ENCODE results near the gene IBA57.
"Not testable (repeated sequence)": the region's sequence is repeated elsewhere in the genome, so short reads cannot be mapped to it uniquely, and the experiment has no call there.

The IBA57 gene

GRCh38 chr1:228185641-228185965 is 20.0 kb downstream of the IBA57 start:
- Histone ChIP-seq H4K8ac (ENCODE audit: low read length) (no peak overlapping the region), H3K36me3 (ENCODE audit: control insufficient read depth in 1 of 2, insufficient read depth in 2 of 2, low read depth in 1 of 2, low read length in 2 of 2) (peaks cover 0 to 12% of the 10 kb centered on the region in 2 experiments), H3K27me3 (ENCODE audit: control insufficient read depth in 1 of 2, insufficient read depth in 1 of 2, low read length in 2 of 2) (no peaks in the 10 kb centered on the region), H3K4me3 (ENCODE audit: insufficient read depth in 1 of 2, low read depth in 1 of 2, low read length in 2 of 2) (no peak overlapping the region), H2BK15ac (ENCODE audit: low read depth, poor library complexity, severe bottlenecking) (no peak overlapping the region), H3K27ac (ENCODE audit: low read length, poor library complexity, severe bottlenecking) (no peak overlapping the region), H3K14ac (ENCODE audit: low read length in 2 of 2) (no peak overlapping the region), H3K18ac (ENCODE audit: low read depth in 1 of 2, low read length in 2 of 2) (no peak overlapping the region), H2BK12ac (ENCODE audit: low read length in 2 of 2) (no peak overlapping the region), H2AFZ (ENCODE audit: low read depth, low read length) (no peak overlapping the region), H3K4me1 (ENCODE audit: control insufficient read depth, insufficient read depth, low read depth, low read length) (no peaks in the 10 kb centered on the region), H2BK120ac (ENCODE audit: low read depth, low read length) (no peak overlapping the region), H3K4me2 (ENCODE audit: low read length, poor library complexity, severe bottlenecking) (no peak overlapping the region), H3K4ac (ENCODE audit: low read depth in 1 of 2, low read length in 2 of 2) (no peak overlapping the region), H2BK5ac (ENCODE audit: low read depth, low read length, poor library complexity, severe bottlenecking) (no peak overlapping the region), H2AK5ac (ENCODE audit: low read length, severe bottlenecking) (no peak overlapping the region), H3K23ac (ENCODE audit: low read length in 2 of 2) (no peak overlapping the region), H3K9ac (ENCODE audit: low read length) (no peak overlapping the region), H3K79me1 (replicated peaks; ENCODE audit: low read length, poor library complexity, severe bottlenecking) (peaks cover 10% of the 10 kb centered on the region), H4K91ac (ENCODE audit: low read length) (no peak overlapping the region), H3K9me3 (ENCODE audit: control insufficient read depth, low read length) (peaks cover 8% of the 10 kb centered on the region)
- WGBS: 78% methylated on average over 11 of the region's 11 CpGs
- no peak for DNase-seq

DNA sequence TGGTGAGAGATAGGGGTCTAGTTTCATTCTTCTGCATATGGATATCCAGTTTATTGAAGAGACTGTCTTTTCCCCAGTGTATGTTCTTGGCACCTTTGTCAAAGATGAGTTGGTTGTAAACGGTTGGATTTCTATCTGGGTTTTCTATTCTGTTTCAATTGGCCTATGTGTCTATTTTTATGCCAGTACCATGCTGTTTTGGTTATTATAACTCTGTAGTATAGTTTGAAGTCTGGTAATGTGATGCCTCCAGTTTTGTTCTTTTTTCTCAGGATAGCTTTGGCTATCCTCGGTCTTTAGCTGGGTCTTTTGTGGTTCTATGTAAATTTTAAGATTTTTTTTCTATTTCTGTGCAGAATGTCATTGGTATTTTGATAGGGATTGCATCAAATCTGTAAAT is 22.6 kb downstream of the IBA57 start:
- not testable (repeated sequence) for H3K4ac ChIP-seq (ENCODE audit: low read depth in 1 of 2, low read length in 2 of 2); H3K79me1 ChIP-seq (replicated peaks; ENCODE audit: low read length, poor library complexity, severe bottlenecking); H4K91ac ChIP-seq (ENCODE audit: low read length); H2AK5ac ChIP-seq (ENCODE audit: low read length, severe bottlenecking); H4K8ac ChIP-seq (ENCODE audit: low read length); H2AFZ ChIP-seq (ENCODE audit: low read depth, low read length); H3K23ac ChIP-seq (ENCODE audit: low read length in 2 of 2); H3K27me3 ChIP-seq (ENCODE audit: control insufficient read depth in 1 of 2, insufficient read depth in 1 of 2, low read length in 2 of 2); H2BK5ac ChIP-seq (ENCODE audit: low read depth, low read length, poor library complexity, severe bottlenecking); H3K36me3 ChIP-seq (ENCODE audit: control insufficient read depth in 1 of 2, insufficient read depth in 2 of 2, low read depth in 1 of 2, low read length in 2 of 2); H3K18ac ChIP-seq (ENCODE audit: low read depth in 1 of 2, low read length in 2 of 2); H3K14ac ChIP-seq (ENCODE audit: low read length in 2 of 2); H3K4me2 ChIP-seq (ENCODE audit: low read length, poor library complexity, severe bottlenecking); H3K4me1 ChIP-seq (ENCODE audit: control insufficient read depth, insufficient read depth, low read depth, low read length); H3K9me3 ChIP-seq (ENCODE audit: control insufficient read depth, low read length); H3K27ac ChIP-seq (ENCODE audit: low read length, poor library complexity, severe bottlenecking); H2BK12ac ChIP-seq (ENCODE audit: low read length in 2 of 2); H3K4me3 ChIP-seq (ENCODE audit: insufficient read depth in 1 of 2, low read depth in 1 of 2, low read length in 2 of 2); DNase-seq; H3K9ac ChIP-seq (ENCODE audit: low read length); H2BK120ac ChIP-seq (ENCODE audit: low read depth, low read length); H2BK15ac ChIP-seq (ENCODE audit: low read depth, poor library complexity, severe bottlenecking)
- 97% methylated on average over 2 of the region's 2 CpGs for WGBS

DNA sequence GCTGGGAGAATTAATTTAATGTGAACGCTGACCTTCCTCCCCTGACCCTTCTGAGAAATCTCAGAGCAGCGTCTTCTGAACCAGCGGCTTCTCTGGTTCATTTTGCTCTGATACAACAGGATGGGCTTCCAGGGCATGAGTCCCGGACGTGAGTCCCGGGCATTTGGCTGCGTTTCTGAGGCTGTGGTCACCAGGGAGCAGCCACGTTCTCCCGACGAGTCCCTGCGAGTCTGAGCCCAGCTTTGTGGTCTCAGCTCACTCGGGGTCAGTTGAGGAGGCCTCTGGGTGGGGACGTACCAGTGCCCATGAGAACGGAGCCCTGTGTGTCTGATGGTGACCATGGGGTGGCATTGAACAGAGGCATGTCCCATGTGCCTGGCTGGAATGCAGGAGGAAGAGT is 24.6 kb downstream of the IBA57 start:
- no peak overlapping the region for H2BK12ac ChIP-seq (ENCODE audit: low read length in 2 of 2)
- no peak overlapping the region for H2AFZ ChIP-seq (ENCODE audit: low read depth, low read length)
- no peak overlapping the region for H4K8ac ChIP-seq (ENCODE audit: low read length)
- H3K4ac ChIP-seq (ENCODE audit: low read depth in 1 of 2, low read length in 2 of 2): no peak overlapping the region
- no peak overlapping the region for H3K27ac ChIP-seq (ENCODE audit: low read length, poor library complexity, severe bottlenecking)
- peaks cover 4 to 6% of the 10 kb centered on the region in 2 experiments for H3K36me3 ChIP-seq (ENCODE audit: control insufficient read depth in 1 of 2, insufficient read depth in 2 of 2, low read depth in 1 of 2, low read length in 2 of 2)
- H3K4me2 ChIP-seq (ENCODE audit: low read length, poor library complexity, severe bottlenecking): no peak overlapping the region
- no peak overlapping the region for H3K23ac ChIP-seq (ENCODE audit: low read length in 2 of 2)
- H3K4me3 ChIP-seq (ENCODE audit: insufficient read depth in 1 of 2, low read depth in 1 of 2, low read length in 2 of 2): no peak overlapping the region
- no peak overlapping the region for H3K9ac ChIP-seq (ENCODE audit: low read length)
- H3K4me1 ChIP-seq (ENCODE audit: control insufficient read depth, insufficient read depth, low read depth, low read length): no peaks in the 10 kb centered on the region
- no peak overlapping the region for H2BK5ac ChIP-seq (ENCODE audit: low read depth, low read length, poor library complexity, severe bottlenecking)
- no peak overlapping the region for H3K14ac ChIP-seq (ENCODE audit: low read length in 2 of 2)
- peaks cover 2% of the 10 kb centered on the region for H3K79me1 ChIP-seq (replicated peaks; ENCODE audit: low read length, poor library complexity, severe bottlenecking)
- H3K27me3 ChIP-seq (ENCODE audit: control insufficient read depth in 1 of 2, insufficient read depth in 1 of 2, low read length in 2 of 2): no peaks in the 10 kb centered on the region
- no peak overlapping the region for H3K18ac ChIP-seq (ENCODE audit: low read depth in 1 of 2, low read length in 2 of 2)
- H4K91ac ChIP-seq (ENCODE audit: low read length): no peak overlapping the region
- no peak for DNase-seq
- peaks cover 8% of the 10 kb centered on the region for H3K9me3 ChIP-seq (ENCODE audit: control insufficient read depth, low read length)
- no peak overlapping the region for H2BK120ac ChIP-seq (ENCODE audit: low read depth, low read length)
- WGBS: 91% methylated on average over 14 of the region's 14 CpGs
- H2BK15ac ChIP-seq (ENCODE audit: low read depth, poor library complexity, severe bottlenecking): no peak overlapping the region
- no peak overlapping the region for H2AK5ac ChIP-seq (ENCODE audit: low read length, severe bottlenecking)

DNA sequence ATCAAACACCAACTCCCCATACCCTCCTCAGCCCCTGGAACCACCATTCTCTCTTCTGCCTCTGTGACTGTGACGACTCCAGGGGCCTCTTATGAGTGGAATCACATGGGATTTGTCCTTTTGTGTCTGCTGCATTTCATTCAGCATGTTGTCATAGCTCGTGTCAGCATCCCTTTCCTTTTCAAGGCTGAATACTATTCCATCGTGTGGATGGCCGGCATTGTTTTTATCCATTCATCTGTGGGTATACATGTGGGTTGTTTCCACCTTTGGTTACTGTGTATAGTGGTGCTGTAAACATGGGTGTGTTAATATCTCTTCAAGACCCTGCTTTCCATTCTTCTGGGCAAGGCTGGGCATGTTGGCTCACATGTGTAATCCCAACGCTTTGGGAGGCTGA is 25.2 kb downstream of the IBA57 start:
- H3K27ac ChIP-seq (ENCODE audit: low read length, poor library complexity, severe bottlenecking): no peak overlapping the region
- no peak overlapping the region for H2BK15ac ChIP-seq (ENCODE audit: low read depth, poor library complexity, severe bottlenecking)
- no peak overlapping the region for H2AFZ ChIP-seq (ENCODE audit: low read depth, low read length)
- peaks cover 2% of the 10 kb centered on the region for H3K79me1 ChIP-seq (replicated peaks; ENCODE audit: low read length, poor library complexity, severe bottlenecking)
- no peak overlapping the region for H4K8ac ChIP-seq (ENCODE audit: low read length)
- no peak overlapping the region for H4K91ac ChIP-seq (ENCODE audit: low read length)
- H2BK12ac ChIP-seq (ENCODE audit: low read length in 2 of 2): no peak overlapping the region
- no peak overlapping the region for H3K23ac ChIP-seq (ENCODE audit: low read length in 2 of 2)
- no peak for DNase-seq
- H3K4me2 ChIP-seq (ENCODE audit: low read length, poor library complexity, severe bottlenecking): no peak overlapping the region
- H3K9me3 ChIP-seq (ENCODE audit: control insufficient read depth, low read length): peaks cover 8% of the 10 kb centered on the region
- no peak overlapping the region for H3K18ac ChIP-seq (ENCODE audit: low read depth in 1 of 2, low read length in 2 of 2)
- no peak overlapping the region for H3K4me3 ChIP-seq (ENCODE audit: insufficient read depth in 1 of 2, low read depth in 1 of 2, low read length in 2 of 2)
- H2AK5ac ChIP-seq (ENCODE audit: low read length, severe bottlenecking): no peak overlapping the region
- H3K9ac ChIP-seq (ENCODE audit: low read length): no peak overlapping the region
- no peak overlapping the region for H2BK5ac ChIP-seq (ENCODE audit: low read depth, low read length, poor library complexity, severe bottlenecking)
- H2BK120ac ChIP-seq (ENCODE audit: low read depth, low read length): no peak overlapping the region
- H3K27me3 ChIP-seq (ENCODE audit: control insufficient read depth in 1 of 2, insufficient read depth in 1 of 2, low read length in 2 of 2): no peaks in the 10 kb centered on the region
- H3K4me1 ChIP-seq (ENCODE audit: control insufficient read depth, insufficient read depth, low read depth, low read length): no peaks in the 10 kb centered on the region
- peaks cover 2 to 4% of the 10 kb centered on the region in 2 experiments for H3K36me3 ChIP-seq (ENCODE audit: control insufficient read depth in 1 of 2, insufficient read depth in 2 of 2, low read depth in 1 of 2, low read length in 2 of 2)
- H3K4ac ChIP-seq (ENCODE audit: low read depth in 1 of 2, low read length in 2 of 2): no peak overlapping the region
- WGBS: 95% methylated on average over 5 of the region's 5 CpGs
- H3K14ac ChIP-seq (ENCODE audit: low read length in 2 of 2): no peak overlapping the region

All from mesenchymal stem cell (in vitro differentiated cells and primary cell).